GM12892 (cell line): Measurements from ENCODE around the gene WDTC1.

Source experiments
- DNase-seq: peaks from one replicate; pipeline ENCODE4 v3.0.0; 2011; ENCODE audit not compliant: insufficient read length
- FAIRE-seq: peaks from 2 replicates; lab custom pipeline; 2011; peaks lifted over from hg19 to GRCh38; lab: Jason Lieb, UNC
- POLR2A ChIP-seq: IDR thresholded peaks from 2 replicates; pipeline ENCODE4 v1.6.1; 2011; ENCODE audit warnings: low read depth, low read length, control low read depth
- POLR2AphosphoS5 ChIP-seq: IDR thresholded peaks from 2 replicates; pipeline ENCODE4 v1.6.1; 2011; ENCODE audit warnings: low read depth, low read length, control low read depth
- TAF1 ChIP-seq: IDR thresholded peaks from 2 replicates; pipeline ENCODE4 v1.6.1; 2011; ENCODE audit warnings: low read depth, mild to moderate bottlenecking, control low read depth, low read length, borderline replicate concordance

WDTC1 gene

GRCh38 chr1:27356619-27357280 is 122.3 kb downstream of the WDTC1 start:
- DNase-seq (no peak), FAIRE-seq (no peak)
- peak; percentile 43; the same call in 1 of the 2 replicates for TF ChIP-seq POLR2A
- no peak for TF ChIP-seq POLR2AphosphoS5
- TF ChIP-seq TAF1, result no peak

GRCh38 chr1:27357281-27358037 is 123.0 kb downstream of the WDTC1 start:
- peak; percentile 95 for DNase-seq
- FAIRE-seq, result peak; percentile 92
- TF ChIP-seq POLR2A (no peak), TAF1 (no peak), POLR2AphosphoS5 (no peak)
